ENCODE results near the gene PABPN1L.

PABPN1L gene

GRCh38 chr16:88874938-88875599 lies 8.6 kb upstream of the PABPN1L start:
- DNase-seq (ENCODE audit: insufficient read length, low spot score) (no peak), FAIRE-seq (no peak)
- TF ChIP-seq POLR2A (IDR thresholded peaks at IDR 0.05; ENCODE audit: low read depth, low read length) = no peak

GRCh38 chr16:88872650-88873331 lies 6.3 kb upstream of the PABPN1L start:
- no peak for TF ChIP-seq POLR2A (IDR thresholded peaks at IDR 0.05; ENCODE audit: low read depth, low read length)
- DNase-seq (ENCODE audit: insufficient read length, low spot score) (no peak), FAIRE-seq (no peak)

GRCh38 chr16:88871730-88872416 lies 5.4 kb upstream of the PABPN1L start:
- no peak for DNase-seq (ENCODE audit: insufficient read length, low spot score)
- no peak for TF ChIP-seq POLR2A (IDR thresholded peaks at IDR 0.05; ENCODE audit: low read depth, low read length)
- no peak for FAIRE-seq

GRCh38 chr16:88871349-88871702 lies 4.9 kb upstream of the PABPN1L start:
- FAIRE-seq (no peak), DNase-seq (ENCODE audit: insufficient read length, low spot score) (no peak)
- TF ChIP-seq POLR2A (IDR thresholded peaks at IDR 0.05; ENCODE audit: low read depth, low read length) = no peak

- no peak for TF ChIP-seq POLR2A (IDR thresholded peaks at IDR 0.05; ENCODE audit: low read depth, low read length)
- FAIRE-seq = no peak
- DNase-seq (ENCODE audit: insufficient read length, low spot score) = no peak
These were observed 4.3 kb upstream of the PABPN1L start for GRCh38 chr16:88870608-88871348.

GRCh38 chr16:88869673-88869980 lies 3.2 kb upstream of the PABPN1L start:
- no peak for FAIRE-seq
- TF ChIP-seq POLR2A (IDR thresholded peaks at IDR 0.05; ENCODE audit: low read depth, low read length) = no peak

GRCh38 chr16:88868974-88869672 lies 2.7 kb upstream of the PABPN1L start:
- DNase-seq (ENCODE audit: insufficient read length, low spot score) (no peak), FAIRE-seq (no peak)
- TF ChIP-seq POLR2A (IDR thresholded peaks at IDR 0.05; ENCODE audit: low read depth, low read length) = no peak

More at GRCh38 chr16:88869673-88869980, 3.2 kb upstream of the PABPN1L start:
- DNase-seq (ENCODE audit: insufficient read length, low spot score) = no peak

- TF ChIP-seq POLR2A (IDR thresholded peaks at IDR 0.05; ENCODE audit: low read depth, low read length) = no peak
- DNase-seq (ENCODE audit: insufficient read length, low spot score) (no peak), FAIRE-seq (no peak)
These were observed 1.3 kb upstream of the PABPN1L start for GRCh38 chr16:88867581-88868246.

- no peak for FAIRE-seq
- DNase-seq (ENCODE audit: insufficient read length, low spot score) = no peak
- no peak for TF ChIP-seq POLR2A (IDR thresholded peaks at IDR 0.05; ENCODE audit: low read depth, low read length)
These were observed 718 bp downstream of the PABPN1L start for GRCh38 chr16:88865742-88866141.

GRCh38 chr16:88865310-88865709 lies 1.1 kb downstream of the PABPN1L start:
- DNase-seq (ENCODE audit: insufficient read length, low spot score) = no peak
- no peak for FAIRE-seq
- TF ChIP-seq POLR2A (IDR thresholded peaks at IDR 0.05; ENCODE audit: low read depth, low read length) = no peak

GRCh38 chr16:88864521-88864920 lies 1.9 kb downstream of the PABPN1L start:
- no peak for DNase-seq (ENCODE audit: insufficient read length, low spot score)
- no peak for FAIRE-seq
- no peak for TF ChIP-seq POLR2A (IDR thresholded peaks at IDR 0.05; ENCODE audit: low read depth, low read length)

GRCh38 chr16:88864099-88864498 lies 2.4 kb downstream of the PABPN1L start:
- TF ChIP-seq POLR2A (IDR thresholded peaks at IDR 0.05; ENCODE audit: low read depth, low read length) = no peak
- DNase-seq (ENCODE audit: insufficient read length, low spot score) (no peak), FAIRE-seq (no peak)

GRCh38 chr16:88863426-88863825 lies 3.0 kb downstream of the PABPN1L start:
- TF ChIP-seq POLR2A (IDR thresholded peaks at IDR 0.05; ENCODE audit: low read depth, low read length) = no peak
- FAIRE-seq = no peak

More at GRCh38 chr16:88863426-88863825, 3.0 kb downstream of the PABPN1L start:
- no peak for DNase-seq (ENCODE audit: insufficient read length, low spot score)

Measured in H54 (cell line).